ENCODE data around the gene AJAP1.

DNA sequence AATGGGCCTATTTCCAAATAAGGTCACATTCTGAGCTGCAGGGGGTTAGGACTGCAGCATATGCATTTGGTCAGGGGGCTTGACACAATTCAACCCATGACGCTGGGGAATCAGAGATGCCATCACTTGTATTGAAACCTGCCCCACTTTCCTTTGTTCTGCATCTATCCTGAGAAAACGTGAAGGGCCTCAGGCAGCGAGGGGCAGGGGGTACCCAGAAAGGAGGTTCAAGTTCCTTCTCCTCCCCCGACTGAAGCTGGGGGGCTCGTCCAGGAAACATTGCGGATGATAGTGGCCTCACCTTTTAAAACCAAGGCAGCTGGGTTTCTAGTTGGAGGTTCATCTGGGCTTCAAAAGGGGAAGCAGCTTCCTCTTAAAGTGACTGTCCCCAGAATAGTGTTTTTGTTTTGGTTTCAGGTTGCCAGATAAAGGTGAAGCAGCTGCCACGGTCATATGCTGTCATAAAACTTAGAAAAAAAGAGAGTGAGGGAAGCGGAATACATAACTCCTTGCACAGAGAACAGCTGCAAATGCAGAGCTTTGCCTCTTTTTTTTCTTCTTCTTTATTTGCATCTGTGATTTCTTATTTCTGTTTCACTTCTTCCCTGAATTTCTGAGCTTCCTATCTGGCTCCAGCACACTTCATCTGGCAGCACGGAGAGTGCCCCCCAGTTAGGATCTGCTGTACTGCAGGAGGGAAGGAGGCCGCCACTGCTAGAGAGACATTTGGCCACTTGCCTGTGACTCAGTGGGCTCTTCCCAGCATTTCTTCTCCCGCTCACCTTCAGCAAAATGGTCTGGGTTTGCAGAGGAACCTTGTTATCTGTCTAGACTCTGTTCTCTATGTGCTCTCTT is 142.0 kb downstream of the AJAP1 start:
- no peak for TF ChIP-seq GATA2 (IDR thresholded peaks at IDR 0.05; ENCODE audit: low read depth, low read length)
- no peak for TF ChIP-seq GATA3 (IDR thresholded peaks at IDR 0.05; ENCODE audit: low read depth, low read length)
